Skeletal muscle satellite cell (primary cell): ENCODE data around the gene HIF1AN. TPM values are rescaled to one million over a fixed set of nuclear protein-coding genes. Genes with fewer than 3 reads are reported as not detected.

Experiments
- H3K27me3 ChIP-seq: 2 replicates; pipeline ENCODE4 v1.7.0; 2013; ENCODE audit warnings: low read length; ENCODE audit not compliant: control insufficient read depth, insufficient read depth
- H3K36me3 ChIP-seq: 2 replicates; pipeline ENCODE4 v1.7.0; 2013; ENCODE audit warnings: mild to moderate bottlenecking, control low read depth, low read length; ENCODE audit not compliant: insufficient read depth
- H3K4me1 ChIP-seq: 2 replicates; pipeline ENCODE4 v1.7.0; 2013; ENCODE audit warnings: low read length; ENCODE audit not compliant: control insufficient read depth, insufficient read depth
- H3K4me2 ChIP-seq: 2 replicates; pipeline ENCODE4 v1.7.0; 2013; ENCODE audit warnings: mild to moderate bottlenecking, low read length
- H3K4me3 ChIP-seq: 2 replicates; pipeline ENCODE4 v1.7.0; 2013; ENCODE audit warnings: low read length
- H3K9ac ChIP-seq: 2 replicates; pipeline ENCODE4 v1.7.0; 2013; ENCODE audit warnings: mild to moderate bottlenecking, low read depth, low read length, moderate library complexity
- H3K9me3 ChIP-seq: replicated peaks from 2 replicates; pipeline ENCODE4 v1.7.0; 2013; ENCODE audit warnings: mild to moderate bottlenecking, control low read depth, low read length
- total RNA-seq: library from RNA; depleted of rRNA; stranded (reverse); fragments of >200 nt; gene quantifications from 2 replicates; pipeline ENCODE4 v1.2.3, GENCODE V29; 2012; rRNA removed

Gene HIF1AN
- total RNA-seq, result 7.0 and 7.1 TPM in 2 replicates

DNA sequence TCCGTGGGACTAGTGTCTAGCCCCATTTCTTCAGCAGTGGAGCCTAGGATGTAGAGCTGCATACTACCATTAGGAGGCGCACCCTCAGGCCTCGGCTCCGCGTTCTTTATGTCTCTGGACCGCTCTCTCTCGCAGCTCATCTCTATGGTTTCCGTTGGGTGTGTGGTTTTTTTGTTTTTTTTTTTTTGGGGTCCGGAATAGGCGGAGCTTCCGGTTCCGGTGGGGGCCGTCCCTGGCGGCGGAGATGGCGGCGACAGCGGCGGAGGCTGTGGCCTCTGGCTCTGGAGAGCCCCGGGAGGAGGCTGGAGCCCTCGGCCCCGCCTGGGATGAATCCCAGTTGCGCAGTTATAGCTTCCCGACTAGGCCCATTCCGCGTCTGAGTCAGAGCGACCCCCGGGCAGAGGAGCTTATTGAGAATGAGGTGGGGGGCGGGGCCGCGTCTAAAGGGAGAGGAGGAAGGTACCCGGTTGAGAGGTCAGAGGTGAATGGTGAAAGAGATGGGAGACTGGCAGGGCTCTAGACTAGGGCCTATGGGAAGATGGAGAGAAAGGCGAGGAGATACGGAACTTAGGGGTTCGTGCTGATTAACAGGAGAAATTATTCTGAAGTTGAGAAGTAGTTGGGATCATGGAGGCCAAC is at the start of gene HIF1AN:
TSS of gene HIF1AN (plus strand) at position 229 of the 639 bp plus-strand sequence. CDS start at position 245, 16 bp downstream.
- peak within 1 kb of the TSS; percentile 81 for H3K9ac ChIP-seq
- H3K9me3 ChIP-seq, result no peaks in the 10 kb centered on the region

DNA sequence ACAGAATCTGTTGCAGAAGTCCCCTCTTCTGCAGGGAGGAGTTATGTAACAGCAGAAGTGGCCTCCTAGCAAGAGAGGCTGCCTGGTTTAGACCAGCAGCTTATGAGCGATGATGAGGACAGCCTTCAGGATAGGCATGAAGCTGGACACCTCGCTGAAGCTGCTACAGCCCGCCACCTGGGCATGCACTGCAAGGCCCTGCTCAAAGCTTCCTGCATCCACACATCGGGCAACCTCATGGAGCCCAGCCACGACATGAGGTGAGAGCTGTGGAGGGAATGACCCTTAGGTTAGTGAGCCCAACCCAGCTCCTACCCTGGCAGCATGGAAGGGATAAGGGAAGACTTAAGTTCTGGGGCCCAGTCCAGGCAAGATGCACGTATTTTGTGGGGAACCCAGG is 48.2 kb upstream of the HIF1AN start:
- no peak overlapping the region for H3K4me3 ChIP-seq
- H3K4me1 ChIP-seq, result peaks cover 3% of the 10 kb centered on the region
- no peak overlapping the region for H3K9ac ChIP-seq
- peaks cover 10% of the 10 kb centered on the region for H3K36me3 ChIP-seq
- H3K9me3 ChIP-seq, result no peaks in the 10 kb centered on the region
- no peak overlapping the region for H3K4me2 ChIP-seq
- peaks cover 12% of the 10 kb centered on the region for H3K27me3 ChIP-seq

More for the DNA sequence above, at the start of gene HIF1AN:
- H3K4me2 ChIP-seq, result peak within 1 kb of the TSS; percentile 94
- peak within 1 kb of the TSS; percentile 86 for H3K4me3 ChIP-seq
- no peaks in the 10 kb centered on the region for H3K27me3 ChIP-seq
- peaks cover 21% of the 10 kb centered on the region for H3K36me3 ChIP-seq
- H3K4me1 ChIP-seq, result peaks cover 23% of the 10 kb centered on the region

DNA sequence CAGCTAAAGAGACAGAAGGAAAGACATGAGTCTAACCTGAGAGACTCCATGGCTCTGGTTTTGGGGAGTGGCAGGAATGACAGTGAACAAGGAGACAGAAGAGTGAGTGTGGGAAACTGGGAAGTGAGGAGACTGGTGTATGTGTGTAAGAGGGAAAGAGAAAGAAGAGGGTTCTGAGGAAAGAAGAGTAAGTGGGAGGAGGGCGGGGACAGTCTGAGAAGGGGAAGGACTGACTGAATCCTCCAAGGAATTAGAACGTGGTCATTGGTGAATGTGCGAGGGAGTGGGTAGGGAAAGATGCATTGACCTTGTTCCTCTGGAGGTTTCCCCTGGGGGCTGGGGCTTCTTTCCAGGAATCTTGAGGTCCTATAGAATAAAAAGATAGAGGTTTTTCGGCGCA is 46.3 kb upstream of the HIF1AN start:
- no peak overlapping the region for H3K9ac ChIP-seq
- no peak overlapping the region for H3K4me2 ChIP-seq
- H3K27me3 ChIP-seq, result no peaks in the 10 kb centered on the region
- H3K36me3 ChIP-seq, result peaks cover 14% of the 10 kb centered on the region
- H3K4me3 ChIP-seq, result no peak overlapping the region
- no peaks in the 10 kb centered on the region for H3K9me3 ChIP-seq
- no peaks in the 10 kb centered on the region for H3K4me1 ChIP-seq

- Histone ChIP-seq H3K4me3 (no peak overlapping the region), H3K9ac (no peak overlapping the region), H3K27me3 (no peaks in the 10 kb centered on the region), H3K4me2 (no peak overlapping the region), H3K4me1 (no peaks in the 10 kb centered on the region), H3K9me3 (no peaks in the 10 kb centered on the region), H3K36me3 (peaks cover 14% of the 10 kb centered on the region)
Measured at GRCh38 chr10:100490531-100490930, 45.2 kb upstream of the HIF1AN start.

DNA sequence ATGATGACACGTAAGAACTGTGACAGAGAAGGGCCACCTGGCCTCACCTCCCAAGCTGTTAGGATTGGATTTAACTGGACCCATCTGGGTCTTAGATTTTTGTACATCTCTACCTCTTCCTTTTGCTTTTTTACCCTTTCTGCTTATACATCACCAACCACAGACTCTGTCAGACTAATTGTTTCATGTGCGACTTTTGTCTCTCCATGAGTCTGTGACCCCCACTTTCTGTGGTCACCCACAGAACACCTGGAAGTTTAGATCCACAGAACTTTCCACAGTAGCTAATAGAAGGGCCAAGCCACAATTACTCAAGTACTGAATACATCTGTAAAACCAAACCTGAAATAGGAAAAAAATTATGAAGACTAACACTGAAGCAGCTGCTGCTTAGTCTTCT is 39.2 kb upstream of the HIF1AN start:
- Histone ChIP-seq H3K27me3 (no peaks in the 10 kb centered on the region), H3K36me3 (peaks cover 11% of the 10 kb centered on the region), H3K9ac (no peak overlapping the region), H3K4me2 (no peak overlapping the region), H3K4me3 (no peak overlapping the region), H3K4me1 (no peaks in the 10 kb centered on the region), H3K9me3 (no peaks in the 10 kb centered on the region)

GRCh38 chr10:100498059-100498458 is 37.7 kb upstream of the HIF1AN start:
- Histone ChIP-seq H3K4me1 (no peaks in the 10 kb centered on the region), H3K27me3 (no peaks in the 10 kb centered on the region), H3K9me3 (no peaks in the 10 kb centered on the region), H3K4me2 (no peak overlapping the region), H3K4me3 (no peak overlapping the region), H3K36me3 (peaks cover 18% of the 10 kb centered on the region), H3K9ac (no peak overlapping the region)

- H3K4me1 ChIP-seq, result peaks cover 6% of the 10 kb centered on the region
- no peak overlapping the region for H3K4me3 ChIP-seq
- H3K36me3 ChIP-seq, result peaks cover 20% of the 10 kb centered on the region
- no peaks in the 10 kb centered on the region for H3K9me3 ChIP-seq
- no peak overlapping the region for H3K9ac ChIP-seq
- no peak overlapping the region for H3K4me2 ChIP-seq
- no peaks in the 10 kb centered on the region for H3K27me3 ChIP-seq
Measured at GRCh38 chr10:100501423-100501822, 34.3 kb upstream of the HIF1AN start.

- Histone ChIP-seq H3K9me3 (no peaks in the 10 kb centered on the region), H3K36me3 (peaks cover 17% of the 10 kb centered on the region), H3K4me1 (peaks cover 12% of the 10 kb centered on the region), H3K4me2 (no peak overlapping the region), H3K4me3 (no peak overlapping the region), H3K27me3 (no peaks in the 10 kb centered on the region), H3K9ac (no peak overlapping the region)
Measured at GRCh38 chr10:100502926-100503494, 32.7 kb upstream of the HIF1AN start.

DNA sequence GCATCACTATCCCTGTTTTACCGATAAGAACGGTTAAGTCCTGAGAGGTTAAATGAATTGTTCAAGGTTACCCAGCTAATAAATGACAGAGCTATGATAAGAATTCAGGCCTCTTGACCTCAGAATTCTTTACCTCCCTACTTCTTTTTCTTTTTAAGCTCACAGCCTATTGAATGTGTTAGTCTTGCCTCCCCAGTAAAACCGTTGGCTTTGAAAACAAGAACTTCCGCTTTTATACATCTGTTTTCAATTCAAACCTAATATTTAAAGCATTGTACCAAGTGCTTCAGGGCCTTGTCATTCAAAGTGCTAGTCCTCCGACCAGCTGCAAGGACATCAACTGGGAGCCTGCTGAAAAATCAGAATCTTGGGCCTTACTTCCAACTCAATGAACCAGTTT is 31.6 kb upstream of the HIF1AN start:
- H3K9me3 ChIP-seq, result no peaks in the 10 kb centered on the region
- H3K9ac ChIP-seq, result no peak overlapping the region
- H3K36me3 ChIP-seq, result peaks cover 14% of the 10 kb centered on the region
- H3K4me2 ChIP-seq, result no peak overlapping the region
- H3K4me1 ChIP-seq, result peaks cover 12% of the 10 kb centered on the region
- no peak overlapping the region for H3K4me3 ChIP-seq
- H3K27me3 ChIP-seq, result no peaks in the 10 kb centered on the region

DNA sequence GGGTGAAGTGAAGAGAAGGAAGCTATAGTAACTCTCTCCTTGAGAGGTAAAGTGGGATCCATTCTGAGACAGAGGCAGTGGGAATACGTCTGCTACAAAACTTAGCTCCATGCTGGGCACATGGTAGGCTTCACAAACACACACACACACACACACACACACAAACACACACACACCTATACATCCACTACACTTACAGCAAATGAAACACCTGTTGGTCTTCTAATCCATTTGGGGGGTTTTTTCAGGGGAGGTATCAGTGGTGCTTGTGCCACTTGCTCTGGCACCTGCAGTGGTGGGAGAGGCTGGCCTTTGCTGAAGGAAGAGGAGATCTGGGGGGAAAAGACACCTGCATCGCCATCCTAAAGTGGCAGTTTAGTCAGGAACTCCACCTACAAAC is 30.6 kb upstream of the HIF1AN start:
- H3K4me3 ChIP-seq, result no peak overlapping the region
- peaks cover 12% of the 10 kb centered on the region for H3K4me1 ChIP-seq
- no peaks in the 10 kb centered on the region for H3K27me3 ChIP-seq
- H3K9me3 ChIP-seq, result no peaks in the 10 kb centered on the region
- no peak overlapping the region for H3K4me2 ChIP-seq
- no peak overlapping the region for H3K9ac ChIP-seq
- peaks cover 14% of the 10 kb centered on the region for H3K36me3 ChIP-seq

DNA sequence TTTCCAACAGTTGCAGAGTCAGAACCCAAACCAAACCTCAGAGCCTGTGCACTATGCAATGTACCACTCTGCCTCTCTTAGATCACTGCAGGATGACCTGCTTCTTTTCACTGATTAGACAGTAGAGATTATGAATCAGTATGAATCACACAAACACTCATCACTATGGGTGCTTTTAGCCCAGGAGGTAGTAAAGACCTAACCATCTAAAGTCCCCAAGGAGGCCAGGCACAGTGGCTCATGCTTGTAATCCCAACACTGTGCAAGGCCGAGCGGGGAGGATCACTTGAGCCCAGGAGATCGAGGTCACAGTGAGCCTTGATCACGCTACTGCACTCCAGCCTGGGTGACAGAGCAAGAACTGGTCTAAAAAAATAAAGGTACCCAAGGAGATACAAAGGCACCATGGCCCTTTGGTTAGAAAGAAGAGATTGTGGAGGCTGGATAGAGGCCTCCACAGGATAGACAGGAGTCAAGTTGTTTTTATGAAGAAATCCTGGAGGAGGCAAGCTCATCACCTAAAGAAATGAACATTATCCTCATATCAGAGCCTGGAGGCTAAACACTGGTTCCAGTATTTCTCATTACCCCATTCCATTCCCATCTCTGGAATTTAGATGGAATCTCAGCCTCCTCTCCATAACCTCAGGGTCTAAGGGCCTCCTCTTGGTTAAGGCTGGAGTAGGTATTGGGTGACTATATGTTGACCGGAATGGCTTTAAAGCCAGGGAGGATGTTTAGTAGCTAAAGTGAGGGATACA is 29.0 kb upstream of the HIF1AN start:
- Histone ChIP-seq H3K36me3 (peaks cover 11% of the 10 kb centered on the region), H3K4me1 (peaks cover 12% of the 10 kb centered on the region), H3K27me3 (no peaks in the 10 kb centered on the region), H3K9ac (no peak overlapping the region), H3K4me2 (no peak overlapping the region), H3K9me3 (no peaks in the 10 kb centered on the region), H3K4me3 (no peak overlapping the region)
